Chondrocyte (in vitro differentiated cells): ENCODE data around the gene ALG8. TPM values are rescaled to one million over a fixed set of nuclear protein-coding genes. Genes with fewer than 3 reads are reported as not detected.

Source experiments
- DNase-seq: peaks from one replicate; pipeline ENCODE4 v3.0.0; 2021; ENCODE audit warnings: mixed read lengths, low spot score
- H3K27ac Mint-ChIP-seq: one replicate; pipeline ENCODE4 v1.8.0; 2021; ENCODE audit warnings: mild to moderate bottlenecking, moderate library complexity, mixed read lengths; ENCODE audit not compliant: unreplicated experiment
- H3K27me3 Mint-ChIP-seq: 2 replicates; pipeline ENCODE4 v1.8.0; 2021; ENCODE audit warnings: low read depth, mixed read lengths
- H3K36me3 Mint-ChIP-seq: 2 replicates; pipeline ENCODE4 v1.8.0; 2021; ENCODE audit warnings: low read depth, mixed read lengths
- H3K4me1 Mint-ChIP-seq: 2 replicates; pipeline ENCODE4 v1.8.0; 2021; ENCODE audit warnings: low read depth, mild to moderate bottlenecking, mixed read lengths
- H3K4me3 Mint-ChIP-seq: one replicate; pipeline ENCODE4 v1.8.0; 2021; ENCODE audit warnings: mild to moderate bottlenecking, moderate library complexity, mixed read lengths; ENCODE audit not compliant: unreplicated experiment
- H3K9me3 Mint-ChIP-seq: 2 replicates; pipeline ENCODE4 v1.8.0; 2021; ENCODE audit warnings: low read depth, mixed read lengths
- total RNA-seq: library from RNA; stranded (reverse); gene quantifications from 3 replicates; pipeline ENCODE4 v1.2.1, GENCODE V29; 2021
- TF ChIP-seq, protein P1 (sequence below): fragments of 200-600 bp; sonication (generic); IDR thresholded peaks from 2 replicates; pipeline ENCODE4 v1.5.0; 2021; ENCODE audit warnings: antibody characterized with exemption, mild to moderate bottlenecking, moderate library complexity

ALG8 gene
- total RNA-seq, 1 donor from 2014 or later = 30.1 TPM

DNA sequence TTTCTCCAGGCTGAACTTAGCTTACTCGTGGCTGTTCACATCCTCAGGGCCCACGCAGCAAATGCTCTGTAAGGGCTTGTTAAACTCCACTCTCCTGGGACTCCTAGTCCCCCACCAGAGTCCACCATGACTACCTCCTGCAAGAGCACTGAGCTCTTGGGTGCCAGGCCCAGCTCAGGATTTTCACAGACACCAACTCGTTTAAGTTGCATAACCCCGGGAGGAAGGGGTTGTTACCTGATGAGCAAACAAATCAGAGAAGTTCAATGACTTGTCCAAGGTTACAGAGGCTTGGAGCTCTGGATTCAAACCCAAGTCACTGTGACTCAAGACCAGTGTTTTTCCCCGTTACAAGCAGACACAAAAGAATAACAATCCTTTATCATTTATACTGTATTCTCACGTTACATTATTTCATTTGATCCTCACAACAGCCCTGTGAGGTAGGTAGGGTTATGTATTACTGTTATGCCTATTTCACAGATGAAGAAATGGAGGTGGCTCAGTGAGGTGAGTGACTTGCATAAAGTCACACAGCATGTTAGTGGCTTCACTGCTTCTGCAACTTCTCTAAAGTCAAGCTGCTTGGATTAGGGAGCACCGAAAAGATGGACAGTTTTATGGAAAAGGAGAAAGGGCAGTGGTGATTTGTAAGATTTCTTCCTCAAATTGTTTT lies 31.6 kb upstream of the ALG8 start:
- H3K36me3 Mint-ChIP-seq = peaks cover 13% of the 10 kb centered on the region
- no peaks in the 10 kb centered on the region for H3K9me3 Mint-ChIP-seq
- H3K4me1 Mint-ChIP-seq = peaks cover 57% of the 10 kb centered on the region
- no peak for DNase-seq
- H3K27ac Mint-ChIP-seq = peak overlapping the region; percentile 91
- TF ChIP-seq, protein P1, sequence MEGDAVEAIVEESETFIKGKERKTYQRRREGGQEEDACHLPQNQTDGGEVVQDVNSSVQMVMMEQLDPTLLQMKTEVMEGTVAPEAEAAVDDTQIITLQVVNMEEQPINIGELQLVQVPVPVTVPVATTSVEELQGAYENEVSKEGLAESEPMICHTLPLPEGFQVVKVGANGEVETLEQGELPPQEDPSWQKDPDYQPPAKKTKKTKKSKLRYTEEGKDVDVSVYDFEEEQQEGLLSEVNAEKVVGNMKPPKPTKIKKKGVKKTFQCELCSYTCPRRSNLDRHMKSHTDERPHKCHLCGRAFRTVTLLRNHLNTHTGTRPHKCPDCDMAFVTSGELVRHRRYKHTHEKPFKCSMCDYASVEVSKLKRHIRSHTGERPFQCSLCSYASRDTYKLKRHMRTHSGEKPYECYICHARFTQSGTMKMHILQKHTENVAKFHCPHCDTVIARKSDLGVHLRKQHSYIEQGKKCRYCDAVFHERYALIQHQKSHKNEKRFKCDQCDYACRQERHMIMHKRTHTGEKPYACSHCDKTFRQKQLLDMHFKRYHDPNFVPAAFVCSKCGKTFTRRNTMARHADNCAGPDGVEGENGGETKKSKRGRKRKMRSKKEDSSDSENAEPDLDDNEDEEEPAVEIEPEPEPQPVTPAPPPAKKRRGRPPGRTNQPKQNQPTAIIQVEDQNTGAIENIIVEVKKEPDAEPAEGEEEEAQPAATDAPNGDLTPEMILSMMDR = no peak
- H3K27me3 Mint-ChIP-seq = no peaks in the 10 kb centered on the region
- H3K4me3 Mint-ChIP-seq = no peak overlapping the region

DNA sequence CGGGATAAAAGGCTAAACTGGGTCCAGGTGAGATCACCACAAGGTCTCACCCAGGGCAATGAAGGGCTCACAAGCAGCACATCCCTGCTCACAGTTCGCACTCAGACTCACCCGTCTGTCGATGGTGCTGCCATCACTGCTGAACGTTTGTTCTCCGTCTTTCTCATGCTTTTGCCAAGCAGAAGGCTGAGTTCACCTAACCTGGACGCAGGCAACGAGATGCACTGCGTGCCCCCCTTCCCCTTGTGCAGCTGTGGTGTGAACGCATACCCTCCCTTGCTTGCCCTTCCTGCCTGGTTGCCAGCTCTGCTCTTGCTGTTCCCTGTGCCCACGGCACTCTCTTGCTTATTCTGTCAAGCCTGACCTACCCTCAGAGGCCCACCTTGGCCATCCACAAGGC lies 31.0 kb upstream of the ALG8 start:
- Mint-ChIP-seq H3K4me1 (peaks cover 57% of the 10 kb centered on the region), H3K36me3 (peaks cover 13% of the 10 kb centered on the region), H3K27me3 (no peaks in the 10 kb centered on the region), H3K4me3 (no peak overlapping the region), H3K27ac (peak overlapping the region; percentile 91), H3K9me3 (no peaks in the 10 kb centered on the region)
- TF ChIP-seq, protein P1 = no peak
- no peak for DNase-seq

DNA sequence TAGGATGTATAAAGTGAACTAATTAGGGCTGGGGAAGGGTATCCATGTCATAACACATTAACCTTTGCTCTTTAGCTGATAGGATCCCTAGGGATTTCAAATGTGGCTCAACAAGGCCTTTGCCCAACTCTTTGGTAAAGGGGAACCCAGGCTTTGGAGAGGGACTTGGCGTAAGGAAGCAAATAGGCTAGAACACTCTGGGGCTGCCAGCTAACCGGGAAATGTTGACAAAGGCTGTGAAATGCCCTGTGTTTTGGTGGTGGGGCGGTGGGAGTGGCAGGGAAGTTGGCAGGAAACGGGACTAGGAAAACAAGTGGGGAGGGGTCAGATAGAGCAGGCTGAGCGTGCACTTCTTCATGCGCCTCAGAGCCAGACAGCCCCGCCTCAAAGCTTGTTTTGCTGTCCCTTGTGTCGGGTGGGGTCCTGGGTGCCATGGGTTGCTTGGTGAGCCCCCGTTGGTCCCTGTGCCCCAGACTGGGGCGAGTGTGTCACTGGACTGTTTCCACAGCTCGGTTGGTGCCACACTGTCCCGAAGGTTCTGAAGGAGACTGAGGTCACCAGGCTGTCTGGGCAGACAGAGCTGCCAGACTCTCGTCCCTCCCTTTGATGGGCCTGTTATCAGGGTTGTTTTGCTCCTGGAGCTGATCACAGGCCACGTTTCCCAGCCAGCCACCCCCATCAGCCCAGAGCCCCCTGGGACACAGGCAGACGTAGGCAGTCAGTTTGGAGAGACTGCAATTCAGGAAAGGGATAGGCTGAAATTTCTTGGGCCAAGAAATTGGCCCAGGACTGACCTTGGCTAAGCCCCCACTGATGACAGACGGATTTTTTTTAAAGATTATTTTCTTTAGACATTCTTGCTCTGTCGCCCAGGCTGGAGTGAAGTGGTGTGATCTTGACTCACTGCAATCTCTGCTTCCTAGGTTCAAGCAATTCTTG lies 29.4 kb upstream of the ALG8 start:
- peaks cover 60% of the 10 kb centered on the region for H3K4me1 Mint-ChIP-seq
- TF ChIP-seq, protein P1 = no peak
- H3K4me3 Mint-ChIP-seq = peak overlapping the region; percentile 7
- no peaks in the 10 kb centered on the region for H3K27me3 Mint-ChIP-seq
- peak overlapping the region; percentile 99 for H3K27ac Mint-ChIP-seq
- DNase-seq = no peak
- no peaks in the 10 kb centered on the region for H3K9me3 Mint-ChIP-seq
- H3K36me3 Mint-ChIP-seq = peaks cover 8% of the 10 kb centered on the region

DNA sequence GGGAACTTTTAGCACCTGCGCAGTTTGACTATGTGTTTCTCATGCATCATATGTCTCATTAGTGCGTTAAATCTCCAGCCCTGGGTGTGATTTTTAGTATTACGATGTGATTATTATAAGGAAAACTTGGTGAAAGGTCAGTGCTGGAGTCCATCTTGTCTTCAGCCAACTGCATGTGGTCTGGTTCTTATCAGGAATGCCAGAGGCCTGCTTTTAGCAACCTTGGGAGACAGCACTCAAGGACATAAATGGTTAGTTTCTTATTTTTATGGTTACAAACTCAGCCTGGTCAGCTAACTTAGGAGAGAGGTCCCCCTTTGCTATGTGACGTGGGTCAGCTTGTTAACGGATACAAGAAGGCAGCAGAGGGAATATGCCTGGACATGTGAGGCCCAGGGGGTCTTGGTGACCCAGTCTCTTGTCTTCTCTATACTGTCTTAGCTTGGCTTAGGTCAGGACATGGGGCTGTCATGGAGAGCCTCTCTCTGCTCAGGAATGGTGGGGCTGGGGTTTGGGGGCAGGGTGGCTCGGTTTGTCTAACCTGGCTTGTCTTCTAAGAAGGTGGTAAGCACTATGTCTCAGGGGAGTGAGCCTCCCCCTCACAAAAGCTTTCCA lies 27.5 kb upstream of the ALG8 start:
- Mint-ChIP-seq H3K4me1 (peaks cover 61% of the 10 kb centered on the region), H3K4me3 (no peak overlapping the region), H3K9me3 (no peaks in the 10 kb centered on the region), H3K36me3 (peaks cover 2% of the 10 kb centered on the region), H3K27ac (peak overlapping the region; percentile 81), H3K27me3 (no peaks in the 10 kb centered on the region)
- DNase-seq = no peak
- TF ChIP-seq, protein P1 = no peak

DNA sequence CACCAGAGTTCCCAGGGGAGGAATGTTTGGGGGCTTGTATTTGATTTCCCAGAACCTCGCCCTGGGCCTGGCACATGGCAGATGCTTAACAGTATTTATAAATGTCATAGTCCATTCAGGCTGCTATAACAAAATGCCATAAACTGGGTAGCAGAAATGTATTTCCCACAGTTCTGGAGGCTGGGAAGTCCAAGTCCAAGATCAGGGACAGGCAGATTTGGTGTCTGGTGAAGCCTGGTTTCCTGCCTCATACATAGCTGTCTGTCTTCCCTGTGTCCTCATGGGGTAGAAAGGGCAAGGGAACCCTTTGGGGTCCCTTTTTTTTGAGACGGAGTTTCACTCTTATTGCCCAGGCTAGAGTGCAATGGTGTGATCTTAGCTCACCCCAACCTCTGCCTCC lies 25.0 kb upstream of the ALG8 start:
- Mint-ChIP-seq H3K9me3 (no peaks in the 10 kb centered on the region), H3K27ac (no peak overlapping the region), H3K4me1 (peaks cover 47% of the 10 kb centered on the region), H3K36me3 (no peaks in the 10 kb centered on the region), H3K4me3 (no peak overlapping the region), H3K27me3 (no peaks in the 10 kb centered on the region)
- DNase-seq = no peak
- TF ChIP-seq, protein P1 = no peak
